Lower leg skin (tissue), 4 donors: ENCODE data around the gene IDNK. TPM values are rescaled to one million over a fixed set of nuclear protein-coding genes. Genes with fewer than 3 reads are reported as not detected.
A peak's percentile ranks its signal among the peaks of the same experiment; 100 is the strongest.

Source experiments
- DNase-seq, 2 donors: peaks; one replicate each; pipeline ENCODE4 v3.0.0-alpha.2; 2019; ENCODE audit warnings: low spot score in 2 of 2
- H3K4me3 ChIP-seq: fragments of 200-600 bp; sonication (generic); 2 replicates; pipeline ENCODE4 v1.5.1; 2017; ENCODE audit warnings: mild to moderate bottlenecking, low read depth; ENCODE audit not compliant: poor library complexity, severe bottlenecking
- CTCF ChIP-seq, 3 donors: fragments of 450-650 bp; IDR thresholded peaks; one replicate each; pipeline ENCODE4 v1.5.1; 2016; ENCODE audit warnings: antibody characterized with exemption in 3 of 3, mild to moderate bottlenecking in 3 of 3, moderate library complexity in 2 of 3
- POLR2A ChIP-seq, 2 donors: fragments of 450-650 bp; IDR thresholded peaks; one replicate each; pipeline ENCODE4 v1.6.1; 2016 to 2017; ENCODE audit warnings: antibody characterized with exemption in 2 of 2, mild to moderate bottlenecking in 1 of 2, moderate library complexity in 1 of 2
- WGBS, 2 donors: methylation state at CpG; one replicate each; pipeline ENCODE4 v1.1.5; 2018; 5-methylcytosine and 5-hydroxymethylcytosine counted together
- intact Hi-C: fragments of 100-400 bp; cut with DNase I; formaldehyde crosslinking; loops from one replicate; pipeline ENCODE4 v1.15.0; 2023; ENCODE audit warnings: low total_unique reads
- total RNA-seq, 4 donors: library from RNA; depleted of rRNA; stranded (reverse); fragments of >200 nt; gene quantifications; one replicate each; pipeline ENCODE4 v1.1.0, GENCODE V29; 2016

IDNK gene
- total RNA-seq, 4 donors from 2014 or later: 0.53 to 5.5 (median 2.2) TPM

DNA sequence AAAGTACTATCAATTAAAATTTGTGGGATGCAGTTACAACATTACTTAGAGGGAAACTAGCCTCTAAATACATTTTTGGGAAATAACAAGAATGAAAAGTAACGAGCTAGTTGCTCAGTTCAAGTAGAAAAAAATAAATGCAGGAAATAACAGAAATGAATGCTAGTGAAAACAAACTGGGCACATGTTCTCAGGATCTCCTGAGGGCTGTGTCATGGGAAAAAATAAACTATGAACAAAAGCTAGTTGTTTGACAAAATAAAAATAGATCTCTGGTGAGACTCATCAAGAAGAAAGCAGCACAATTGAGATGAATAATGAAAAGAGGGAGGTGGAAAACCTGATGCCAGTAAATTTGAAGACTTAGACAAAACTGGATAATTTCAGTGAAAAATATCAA, 16.3 kb downstream of the IDNK start:
- no peak for TF ChIP-seq POLR2A (IDR thresholded peaks at IDR 0.05)
- no peak for TF ChIP-seq CTCF (IDR thresholded peaks at IDR 0.05)
- intact Hi-C loops: no loop called here
- 54 to 67% methylated on average over 1 of the region's 1 CpG for WGBS, 2 donors
- no peak for DNase-seq
- H3K4me3 ChIP-seq: no peak overlapping the region

- no peak overlapping the region for H3K4me3 ChIP-seq
- TF ChIP-seq CTCF (IDR thresholded peaks at IDR 0.05): no peak
- intact Hi-C loops: no loop called here
- WGBS, 2 donors: 76 to 78% methylated on average over 4 of the region's 4 CpGs
- no peak for DNase-seq
These were observed 19.9 kb downstream of the IDNK start for GRCh38 chr9:83642793-83643192.

GRCh38 chr9:83646500-83647239, 23.7 kb downstream of the IDNK start:
- H3K4me3 ChIP-seq: no peak overlapping the region
- intact Hi-C loops: no loop called here
- 77 to 84% methylated on average over 8 of the region's 8 CpGs for WGBS, 2 donors
- TF ChIP-seq CTCF (IDR thresholded peaks at IDR 0.05) (no peak), POLR2A (IDR thresholded peaks at IDR 0.05) (no peak)
- no peak for DNase-seq

GRCh38 chr9:83649080-83649479, 26.1 kb downstream of the IDNK start:
- intact Hi-C loops: no loop called here
- no peak for TF ChIP-seq CTCF (IDR thresholded peaks at IDR 0.05)
- peak; percentile 24 to 87 for DNase-seq
- no peak overlapping the region for H3K4me3 ChIP-seq
- WGBS, 2 donors: 48 to 56% methylated on average over 8 of the region's 8 CpGs

DNA sequence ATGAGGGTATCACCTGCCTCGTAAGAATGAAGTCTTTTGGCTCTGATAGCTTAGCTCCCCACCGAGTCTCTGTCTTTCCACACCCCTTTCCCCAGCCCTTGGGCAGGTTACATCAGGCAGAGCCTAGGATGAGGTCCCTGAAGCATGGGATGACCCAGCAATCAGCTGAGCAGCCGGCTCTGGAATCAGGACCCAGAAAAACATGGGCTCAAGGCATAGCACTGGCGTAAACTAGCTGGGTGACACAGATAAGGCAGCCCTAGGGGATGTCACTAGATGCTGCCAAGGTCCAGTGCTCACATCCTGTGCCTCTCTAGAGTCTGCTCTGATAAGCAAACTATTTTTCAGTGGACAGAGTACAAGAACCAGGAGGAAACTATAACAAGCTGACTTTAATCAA, 26.6 kb downstream of the IDNK start:
- intact Hi-C loops: no loop called here
- H3K4me3 ChIP-seq: no peak overlapping the region
- WGBS, 2 donors: 66 to 78% methylated on average over 4 of the region's 4 CpGs
- DNase-seq: no peak
- TF ChIP-seq CTCF (IDR thresholded peaks at IDR 0.05) (no peak), POLR2A (IDR thresholded peaks at IDR 0.05) (no peak)

DNA sequence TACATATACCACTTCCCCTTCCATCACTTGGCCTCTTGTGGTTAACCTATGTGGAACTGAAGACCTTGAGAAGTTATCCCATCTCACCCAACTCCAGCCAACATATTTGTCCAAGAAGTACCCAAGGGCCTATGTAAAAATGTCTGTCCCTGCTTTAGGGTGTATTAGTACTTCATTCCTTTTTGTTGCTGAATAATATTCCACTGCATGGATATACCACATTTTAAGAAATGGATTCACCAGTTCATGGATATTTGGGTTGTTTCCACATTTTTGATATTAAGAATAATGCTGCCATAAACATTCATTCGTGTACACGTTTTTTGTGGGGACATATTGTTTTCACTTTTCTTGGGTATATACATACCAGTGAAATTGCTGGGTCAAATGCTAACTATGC, 28.6 kb downstream of the IDNK start:
- WGBS, 2 donors: 92 to 100% methylated on average over 2 of the region's 2 CpGs
- no peak overlapping the region for H3K4me3 ChIP-seq
- no peak for DNase-seq
- no peak for TF ChIP-seq POLR2A (IDR thresholded peaks at IDR 0.05)
- TF ChIP-seq CTCF (IDR thresholded peaks at IDR 0.05): no peak
- intact Hi-C loops: no loop called here
